Neural progenitor cell (in vitro differentiated cells): ENCODE results near the gene SUPT20HL2.

Source experiments
- CTCF ChIP-seq: fragments of 200-600 bp; sonication (generic); IDR thresholded peaks from 2 replicates; pipeline ENCODE4 v1.5.1; 2017; ENCODE audit warnings: antibody characterized with exemption, mild to moderate bottlenecking
- EZH2phosphoT487 ChIP-seq: fragments of 200-600 bp; sonication (generic); IDR thresholded peaks from 2 replicates; pipeline ENCODE4 v1.6.1; 2017; ENCODE audit warnings: antibody characterized with exemption

GRCh38 chrX:24347881-24348280 lies 34.0 kb upstream of the SUPT20HL2 start:
- TF ChIP-seq CTCF (no peak), EZH2phosphoT487 (no peak)
